ENCODE results near the gene TMEM101. TPM values are rescaled to one million over a fixed set of nuclear protein-coding genes. Genes with fewer than 3 reads are reported as not detected.

The TMEM101 gene
- total RNA-seq, 4 donors from 2014 or later, result 22.9 to 30.7 (median 27.2) TPM

GRCh38 chr17:43983515-43984411, 31.0 kb downstream of the TMEM101 start:
- Histone ChIP-seq H3K4me1 (peaks cover 11 to 15% (median 11%) of the 10 kb centered on the region in 4 donors), H3K27ac (replicated peaks in 1 of 4) (no peak overlapping the region), H3K36me3 (no peaks in the 10 kb centered on the region), H3K9me3 (no peaks in the 10 kb centered on the region), H3K4me3 (peak overlapping the region; percentile 47 to 56 (median 48)), H3K27me3 (peaks cover 3 to 71% (median 21%) of the 10 kb centered on the region in 4 donors)
- DNase-seq (ENCODE audit: extremely low spot score), result peak; percentile 81
- no peak for TF ChIP-seq EP300 (IDR thresholded peaks at IDR 0.05)
- TF ChIP-seq CTCF (IDR thresholded peaks at IDR 0.05), result no peak
- no peak for TF ChIP-seq POLR2A (IDR thresholded peaks at IDR 0.05; ENCODE audit: low read depth)
- no peak for TF ChIP-seq POLR2AphosphoS5 (IDR thresholded peaks at IDR 0.05)
- intact Hi-C loops (cut with DNase I), result no loop called here
- WGBS, result under 1% methylated on average over 34 of the region's 78 CpGs

GRCh38 chr17:43983196-43983514, 31.6 kb downstream of the TMEM101 start:
- Histone ChIP-seq H3K9me3 (no peaks in the 10 kb centered on the region), H3K36me3 (no peaks in the 10 kb centered on the region), H3K4me1 (peaks cover 11 to 15% (median 11%) of the 10 kb centered on the region in 4 donors), H3K27ac (replicated peaks in 1 of 4) (no peak overlapping the region), H3K4me3 (peak overlapping the region in 3 of 4 donors; percentile 47 to 56 (median 49)), H3K27me3 (peaks cover 3 to 76% (median 21%) of the 10 kb centered on the region in 4 donors)
- no peak for DNase-seq (ENCODE audit: extremely low spot score)
- intact Hi-C loops (cut with DNase I), result no loop called here
- TF ChIP-seq POLR2A (IDR thresholded peaks at IDR 0.05; ENCODE audit: low read depth) (no peak), EP300 (IDR thresholded peaks at IDR 0.05) (no peak), POLR2AphosphoS5 (IDR thresholded peaks at IDR 0.05) (no peak), CTCF (IDR thresholded peaks at IDR 0.05) (no peak)
- 28% methylated on average over 5 of the region's 5 CpGs for WGBS

- H3K27me3 ChIP-seq, result peaks cover 3 to 76% (median 21%) of the 10 kb centered on the region in 4 donors
- no peaks in the 10 kb centered on the region for H3K36me3 ChIP-seq
- intact Hi-C loops (cut with DNase I), result no loop called here
- H3K4me3 ChIP-seq, result no peak overlapping the region
- DNase-seq (ENCODE audit: extremely low spot score), result no peak
- H3K4me1 ChIP-seq, result peaks cover 11 to 13% (median 11%) of the 10 kb centered on the region in 4 donors
- TF ChIP-seq POLR2AphosphoS5 (IDR thresholded peaks at IDR 0.05) (no peak), EP300 (IDR thresholded peaks at IDR 0.05) (no peak), POLR2A (IDR thresholded peaks at IDR 0.05; ENCODE audit: low read depth) (no peak), CTCF (IDR thresholded peaks at IDR 0.05) (no peak)
- no peak overlapping the region for H3K27ac ChIP-seq (replicated peaks in 1 of 4)
- H3K9me3 ChIP-seq, result no peaks in the 10 kb centered on the region
- 83% methylated on average over 2 of the region's 2 CpGs for WGBS
These were observed 32.6 kb downstream of the TMEM101 start for GRCh38 chr17:43982171-43982570.

DNA sequence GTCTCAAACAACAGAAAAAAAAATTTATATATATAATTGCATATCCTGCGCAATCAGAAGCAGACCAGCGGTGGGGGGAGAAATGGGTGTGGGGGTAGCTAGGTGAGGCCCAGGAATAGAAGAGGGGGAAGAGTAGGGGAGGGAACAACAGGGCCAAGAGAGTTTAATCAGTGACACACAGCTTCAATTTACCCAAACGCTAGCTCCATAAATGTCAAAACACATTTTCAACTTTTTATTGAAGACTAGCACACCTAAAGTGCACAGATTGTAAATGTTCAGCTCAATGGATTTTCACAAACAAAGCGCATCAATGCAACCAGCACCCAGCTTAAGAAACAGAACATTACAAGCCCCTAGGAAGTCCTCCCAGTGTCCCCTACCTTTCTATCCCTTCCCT, 35.1 kb downstream of the TMEM101 start:
- intact Hi-C loops (cut with DNase I), result no loop called here
- Histone ChIP-seq H3K27me3 (peaks cover 3 to 69% (median 21%) of the 10 kb centered on the region in 4 donors), H3K36me3 (no peaks in the 10 kb centered on the region), H3K27ac (replicated peaks in 1 of 4) (no peak overlapping the region), H3K4me1 (peaks cover 10 to 11% (median 11%) of the 10 kb centered on the region in 4 donors), H3K9me3 (no peaks in the 10 kb centered on the region), H3K4me3 (no peak overlapping the region)
- no peak for TF ChIP-seq CTCF (IDR thresholded peaks at IDR 0.05)
- no peak for TF ChIP-seq POLR2AphosphoS5 (IDR thresholded peaks at IDR 0.05)
- no peak for TF ChIP-seq POLR2A (IDR thresholded peaks at IDR 0.05; ENCODE audit: low read depth)
- no peak for TF ChIP-seq EP300 (IDR thresholded peaks at IDR 0.05)
- 86% methylated on average over 4 of the region's 4 CpGs for WGBS
- DNase-seq (ENCODE audit: extremely low spot score), result no peak
